HL-60 (cell line): ENCODE measurements around the gene TMEM132D.

Experiments used
- POLR2AphosphoS5 ChIP-seq: IDR thresholded peaks from 2 replicates; pipeline ENCODE4 v1.6.1; 2012; ENCODE audit warnings: low read depth
- SPI1 ChIP-seq: IDR thresholded peaks from 2 replicates; pipeline ENCODE4 v1.6.1; 2012; ENCODE audit warnings: low read depth, mild to moderate bottlenecking, borderline replicate concordance
- TF ChIP-seq, protein P1 (sequence below): IDR thresholded peaks from 2 replicates; pipeline ENCODE4 v1.6.1; 2012; ENCODE audit warnings: low read depth; ENCODE audit not compliant: insufficient replicate concordance
- TF ChIP-seq, protein P2 (sequence below): IDR thresholded peaks from one replicate; pipeline ENCODE4 v1.5.1; 2011; ENCODE audit warnings: low read length, control low read depth, inconsistent platforms; ENCODE audit not compliant: insufficient read depth

DNA sequence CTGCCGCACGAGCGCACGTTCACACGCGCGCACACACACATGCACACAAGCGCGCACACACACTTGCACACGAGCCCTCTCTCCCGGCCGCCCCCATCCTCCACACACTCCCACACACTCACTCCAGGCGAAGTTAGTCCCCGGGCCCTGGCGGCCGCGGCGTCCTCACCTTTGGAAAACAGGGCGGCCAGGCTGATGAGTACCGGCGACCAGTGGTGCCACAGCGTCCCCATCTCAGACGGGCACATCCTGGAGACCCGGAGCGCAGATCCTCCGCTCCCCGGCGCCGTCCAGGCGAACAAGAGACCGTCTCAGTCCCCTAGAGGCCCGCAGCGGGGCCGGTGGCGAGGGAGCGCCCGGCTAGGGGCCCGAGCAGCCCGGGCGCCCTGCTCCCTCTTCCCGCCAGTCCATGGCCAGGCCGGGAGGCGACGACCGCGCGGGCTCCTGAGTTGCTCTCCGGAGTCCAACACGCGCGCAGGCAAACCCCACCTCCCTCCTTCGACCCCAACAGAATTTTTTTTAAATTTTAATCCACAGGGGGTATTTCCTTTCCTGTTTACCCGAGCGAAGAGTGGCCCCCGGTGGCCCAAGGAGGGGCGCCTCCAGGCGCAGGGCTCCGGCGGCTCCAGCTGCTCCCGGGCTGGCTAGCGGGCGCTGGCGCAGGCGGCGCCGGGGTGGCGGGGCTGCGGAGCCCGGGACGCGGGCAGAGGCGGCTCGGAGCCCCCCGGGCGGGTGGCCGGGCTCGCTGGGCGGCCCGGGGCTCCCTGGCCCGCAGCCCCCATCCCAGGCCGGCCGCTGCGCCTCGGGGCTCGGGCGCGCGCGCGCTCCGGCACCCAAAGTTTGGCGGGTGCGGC is 506 bp downstream of the TMEM132D start:
- TF ChIP-seq, protein P1, sequence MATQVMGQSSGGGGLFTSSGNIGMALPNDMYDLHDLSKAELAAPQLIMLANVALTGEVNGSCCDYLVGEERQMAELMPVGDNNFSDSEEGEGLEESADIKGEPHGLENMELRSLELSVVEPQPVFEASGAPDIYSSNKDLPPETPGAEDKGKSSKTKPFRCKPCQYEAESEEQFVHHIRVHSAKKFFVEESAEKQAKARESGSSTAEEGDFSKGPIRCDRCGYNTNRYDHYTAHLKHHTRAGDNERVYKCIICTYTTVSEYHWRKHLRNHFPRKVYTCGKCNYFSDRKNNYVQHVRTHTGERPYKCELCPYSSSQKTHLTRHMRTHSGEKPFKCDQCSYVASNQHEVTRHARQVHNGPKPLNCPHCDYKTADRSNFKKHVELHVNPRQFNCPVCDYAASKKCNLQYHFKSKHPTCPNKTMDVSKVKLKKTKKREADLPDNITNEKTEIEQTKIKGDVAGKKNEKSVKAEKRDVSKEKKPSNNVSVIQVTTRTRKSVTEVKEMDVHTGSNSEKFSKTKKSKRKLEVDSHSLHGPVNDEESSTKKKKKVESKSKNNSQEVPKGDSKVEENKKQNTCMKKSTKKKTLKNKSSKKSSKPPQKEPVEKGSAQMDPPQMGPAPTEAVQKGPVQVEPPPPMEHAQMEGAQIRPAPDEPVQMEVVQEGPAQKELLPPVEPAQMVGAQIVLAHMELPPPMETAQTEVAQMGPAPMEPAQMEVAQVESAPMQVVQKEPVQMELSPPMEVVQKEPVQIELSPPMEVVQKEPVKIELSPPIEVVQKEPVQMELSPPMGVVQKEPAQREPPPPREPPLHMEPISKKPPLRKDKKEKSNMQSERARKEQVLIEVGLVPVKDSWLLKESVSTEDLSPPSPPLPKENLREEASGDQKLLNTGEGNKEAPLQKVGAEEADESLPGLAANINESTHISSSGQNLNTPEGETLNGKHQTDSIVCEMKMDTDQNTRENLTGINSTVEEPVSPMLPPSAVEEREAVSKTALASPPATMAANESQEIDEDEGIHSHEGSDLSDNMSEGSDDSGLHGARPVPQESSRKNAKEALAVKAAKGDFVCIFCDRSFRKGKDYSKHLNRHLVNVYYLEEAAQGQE, result no peak
- TF ChIP-seq, protein P2, sequence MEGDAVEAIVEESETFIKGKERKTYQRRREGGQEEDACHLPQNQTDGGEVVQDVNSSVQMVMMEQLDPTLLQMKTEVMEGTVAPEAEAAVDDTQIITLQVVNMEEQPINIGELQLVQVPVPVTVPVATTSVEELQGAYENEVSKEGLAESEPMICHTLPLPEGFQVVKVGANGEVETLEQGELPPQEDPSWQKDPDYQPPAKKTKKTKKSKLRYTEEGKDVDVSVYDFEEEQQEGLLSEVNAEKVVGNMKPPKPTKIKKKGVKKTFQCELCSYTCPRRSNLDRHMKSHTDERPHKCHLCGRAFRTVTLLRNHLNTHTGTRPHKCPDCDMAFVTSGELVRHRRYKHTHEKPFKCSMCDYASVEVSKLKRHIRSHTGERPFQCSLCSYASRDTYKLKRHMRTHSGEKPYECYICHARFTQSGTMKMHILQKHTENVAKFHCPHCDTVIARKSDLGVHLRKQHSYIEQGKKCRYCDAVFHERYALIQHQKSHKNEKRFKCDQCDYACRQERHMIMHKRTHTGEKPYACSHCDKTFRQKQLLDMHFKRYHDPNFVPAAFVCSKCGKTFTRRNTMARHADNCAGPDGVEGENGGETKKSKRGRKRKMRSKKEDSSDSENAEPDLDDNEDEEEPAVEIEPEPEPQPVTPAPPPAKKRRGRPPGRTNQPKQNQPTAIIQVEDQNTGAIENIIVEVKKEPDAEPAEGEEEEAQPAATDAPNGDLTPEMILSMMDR, result no peak
- no peak for TF ChIP-seq POLR2AphosphoS5
- no peak for TF ChIP-seq SPI1
